HepG2 (cell line): Measurements from ENCODE around the gene NOSIP. TPM values are rescaled to one million over a fixed set of nuclear protein-coding genes. Genes with fewer than 3 reads are reported as not detected.

Experiments used
- ADNP ChIP-seq: sonication (generic); formaldehyde crosslinking; IDR thresholded peaks from 2 replicates; pipeline ENCODE4 v1.4.0; 2020; ENCODE audit warnings: missing genetic modification reagents
- CREM ChIP-seq, 2 experiments: sonication (generic) in 1 of 2; formaldehyde crosslinking in 1 of 2; IDR thresholded peaks; 2 replicates each; pipeline versions ENCODE4 v1.4.0 to v1.6.1; 2016 to 2020; ENCODE audit warnings: antibody characterized with exemption in 1 of 2, mild to moderate bottlenecking in 1 of 2, missing genetic modification reagents in 1 of 2
- JUN ChIP-seq: sonication (generic); formaldehyde crosslinking; IDR thresholded peaks from 2 replicates; pipeline ENCODE4 v1.4.0; 2020; ENCODE audit warnings: mild to moderate bottlenecking, missing genetic modification reagents
- MIER2 ChIP-seq: IDR thresholded peaks from 2 replicates; pipeline ENCODE4 v1.6.1; 2016; ENCODE audit warnings: missing biosample characterization, missing genetic modification reagents
- SIN3A ChIP-seq: IDR thresholded peaks from 2 replicates; pipeline ENCODE4 v1.6.1; 2011; ENCODE audit warnings: low read depth, mild to moderate bottlenecking, control low read depth, low read length, borderline replicate concordance
- SKI ChIP-seq: fragments of 450-650 bp; IDR thresholded peaks from one replicate; pipeline ENCODE4 v1.6.1; 2018; ENCODE audit warnings: mild to moderate bottlenecking; ENCODE audit not compliant: partially characterized antibody
- SP140L ChIP-seq: sonication (generic); formaldehyde crosslinking; IDR thresholded peaks from 2 replicates; pipeline ENCODE4 v1.4.0; 2020; ENCODE audit warnings: missing genetic modification reagents, borderline replicate concordance
- THAP11 ChIP-seq: IDR thresholded peaks from 2 replicates; pipeline ENCODE4 v1.6.1; 2016; ENCODE audit warnings: missing biosample characterization, missing genetic modification reagents
- ZC3H13 ChIP-seq: sonication (generic); formaldehyde crosslinking; IDR thresholded peaks from 2 replicates; pipeline ENCODE4 v1.8.1; 2023; ENCODE audit warnings: mild to moderate bottlenecking, missing genetic modification reagents, moderate library complexity
- ZKSCAN8 ChIP-seq: IDR thresholded peaks from 2 replicates; pipeline ENCODE4 v1.6.1; 2016; ENCODE audit warnings: borderline replicate concordance, missing genetic modification reagents, missing compliant biosample characterization
- ZNF136 ChIP-seq: sonication (generic); formaldehyde crosslinking; IDR thresholded peaks from 2 replicates; pipeline ENCODE4 v1.8.1; 2022; ENCODE audit warnings: low read depth, mild to moderate bottlenecking, moderate library complexity, missing genetic modification reagents
- ZNF263 ChIP-seq: sonication (generic); formaldehyde crosslinking; IDR thresholded peaks from 2 replicates; pipeline ENCODE4 v1.4.0; 2020; ENCODE audit warnings: missing genetic modification reagents
- ZNF274 ChIP-seq: sonication (generic); formaldehyde crosslinking; IDR thresholded peaks from 2 replicates; pipeline ENCODE4 v1.5.1; 2020; ENCODE audit warnings: mild to moderate bottlenecking, missing genetic modification reagents
- ZNF318 ChIP-seq: sonication (generic); formaldehyde crosslinking; IDR thresholded peaks from 2 replicates; pipeline ENCODE4 v1.4.0; 2020; ENCODE audit warnings: mild to moderate bottlenecking, missing genetic modification reagents
- ZNF543 ChIP-seq: sonication (generic); formaldehyde crosslinking; IDR thresholded peaks from 2 replicates; pipeline ENCODE4 v1.4.0; 2020; ENCODE audit warnings: mild to moderate bottlenecking, missing genetic modification reagents
- ZNF766 ChIP-seq: sonication (generic); formaldehyde crosslinking; IDR thresholded peaks from 2 replicates; pipeline ENCODE4 v1.5.0; 2020; ENCODE audit warnings: missing genetic modification reagents, borderline replicate concordance
- ZNF780A ChIP-seq: sonication (generic); formaldehyde crosslinking; IDR thresholded peaks from 2 replicates; pipeline ENCODE4 v1.8.0; 2022; ENCODE audit warnings: mild to moderate bottlenecking, missing genetic modification reagents, moderate library complexity
- ZNF879 ChIP-seq: sonication (generic); formaldehyde crosslinking; IDR thresholded peaks from 2 replicates; pipeline ENCODE4 v1.8.1; 2023; ENCODE audit warnings: missing genetic modification reagents
- polyA plus RNA-seq, 8 experiments: library from polyadenylated mRNA; depleted of rRNA in 3 of 8; stranded (reverse) in 7 of 8; unstranded in 1 of 8; fragments of >200 nt; fragmentation: Illumina TruSeq in 4 of 8; extraction: Trizol in 4 of 8; gene quantifications; 2 replicates each; pipeline versions ENCODE4 v1.2.1 to v1.2.3, GENCODE V29; 2011 to 2016; ENCODE audit warnings: low read depth in 4 of 8, missing spikeins in 1 of 8, mixed read lengths in 1 of 8; ENCODE audit not compliant: insufficient read depth in 1 of 8
- total RNA-seq, 5 experiments: library from RNA; depleted of rRNA; stranded (reverse); fragments of >200 nt; fragmentation: Illumina TruSeq; extraction: Trizol; gene quantifications; 2 replicates each; pipeline ENCODE4 v1.2.3, GENCODE V29; 2016; ENCODE audit warnings: low read depth in 1 of 5
- TF ChIP-seq, protein P1 (sequence below): sonication (generic); formaldehyde crosslinking; IDR thresholded peaks from 2 replicates; pipeline ENCODE4 v1.4.0; 2020; ENCODE audit warnings: missing genetic modification reagents

Gene NOSIP
- total and polyA plus RNA-seq, 2 of the 13 experiments (the other 11 are each of a cell fraction or from before 2014, with no cell fraction given) = 54.3 to 78.0 TPM

DNA sequence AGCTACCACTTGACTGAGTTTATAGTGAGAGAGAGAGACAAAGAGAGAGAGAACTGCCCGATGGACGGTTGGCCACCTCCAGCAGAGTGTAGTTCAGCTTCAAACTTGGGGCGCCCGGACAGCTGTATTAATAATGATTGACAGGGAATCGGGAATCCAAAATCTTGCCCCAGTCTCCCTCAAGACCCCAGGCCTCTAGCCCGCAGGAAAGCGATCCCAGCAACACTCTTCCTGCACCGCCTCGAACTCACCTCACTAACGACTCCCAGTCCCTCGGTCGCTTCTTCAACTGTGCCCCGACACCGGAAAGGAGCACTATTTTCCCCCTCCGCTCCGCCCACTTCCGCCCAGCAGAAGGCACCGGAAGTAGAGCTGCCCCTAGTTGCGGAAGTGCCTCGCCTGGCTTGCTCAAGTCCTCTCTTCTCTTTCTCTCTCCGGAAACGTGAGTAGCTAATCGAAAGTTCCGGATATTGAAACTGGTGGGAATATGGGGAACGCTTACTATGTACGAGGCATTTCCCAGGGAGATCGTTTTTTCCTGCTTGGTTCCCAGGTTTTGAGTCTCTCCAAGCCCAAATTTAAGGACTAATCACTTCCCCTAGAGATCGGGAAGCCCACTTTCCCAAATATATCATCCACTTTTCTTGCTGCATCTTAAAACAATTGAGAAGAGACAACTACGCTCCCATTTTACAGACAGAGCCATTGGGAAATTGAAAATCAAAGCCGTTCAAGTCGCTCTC is at the start of gene NOSIP (continued):
- TF ChIP-seq ZNF766 (CRISPR knock-in tag) (peak; percentile 40; the same call in 1 of the 2 replicates), ZNF263 (CRISPR knock-in tag) (peak; percentile 87), ZNF780A (CRISPR knock-in tag) (no peak), ZC3H13 (CRISPR knock-in tag) (no peak), MIER2 (CRISPR knock-in tag) (0 out of 2 replicates have a peak, but pooled peaks have one; percentile 71), CREM (IDR thresholded peaks at IDR 0.05) (peak; percentile 96), CREM (CRISPR knock-in tag; IDR thresholded peaks at IDR 0.05) (no peak), ZNF318 (CRISPR knock-in tag) (no peak), ZNF879 (CRISPR knock-in tag) (no peak; the same call in 1 of the 2 replicates), ADNP (no peak), ZNF136 (peak; percentile 85; the same call in 1 of the 2 replicates), THAP11 (CRISPR knock-in tag) (peak; percentile 97), SKI (peak; percentile 14), SP140L (CRISPR knock-in tag) (no peak), ZKSCAN8 (peak; percentile 68), JUN (peak; percentile 22; the same call in 1 of the 2 replicates), ZNF274 (no peak), ZNF543 (CRISPR knock-in tag) (no peak), SIN3A (peak; percentile 96; the same call in 1 of the 2 replicates)
- TF ChIP-seq, protein P1, sequence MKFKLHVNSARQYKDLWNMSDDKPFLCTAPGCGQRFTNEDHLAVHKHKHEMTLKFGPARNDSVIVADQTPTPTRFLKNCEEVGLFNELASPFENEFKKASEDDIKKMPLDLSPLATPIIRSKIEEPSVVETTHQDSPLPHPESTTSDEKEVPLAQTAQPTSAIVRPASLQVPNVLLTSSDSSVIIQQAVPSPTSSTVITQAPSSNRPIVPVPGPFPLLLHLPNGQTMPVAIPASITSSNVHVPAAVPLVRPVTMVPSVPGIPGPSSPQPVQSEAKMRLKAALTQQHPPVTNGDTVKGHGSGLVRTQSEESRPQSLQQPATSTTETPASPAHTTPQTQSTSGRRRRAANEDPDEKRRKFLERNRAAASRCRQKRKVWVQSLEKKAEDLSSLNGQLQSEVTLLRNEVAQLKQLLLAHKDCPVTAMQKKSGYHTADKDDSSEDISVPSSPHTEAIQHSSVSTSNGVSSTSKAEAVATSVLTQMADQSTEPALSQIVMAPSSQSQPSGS (CRISPR knock-in tag) = peak; percentile 91
